Ishikawa (cell line): Measurements from ENCODE around the gene ANKLE1.

Experiments used
- CEBPB ChIP-seq: IDR thresholded peaks from 2 replicates; pipeline ENCODE4 v1.6.1; 2012
- EGR1 ChIP-seq: IDR thresholded peaks from 2 replicates; pipeline ENCODE4 v1.6.1; 2012
- EP300 ChIP-seq: IDR thresholded peaks from 2 replicates; pipeline ENCODE4 v1.6.1; 2012; ENCODE audit warnings: borderline replicate concordance
- FOXM1 ChIP-seq: IDR thresholded peaks from 2 replicates; pipeline ENCODE4 v1.6.1; 2012; ENCODE audit warnings: low read depth, borderline replicate concordance
- MAX ChIP-seq: IDR thresholded peaks from 2 replicates; pipeline ENCODE4 v1.6.1; 2012
- TAF1 ChIP-seq: IDR thresholded peaks from 2 replicates; pipeline ENCODE4 v1.6.1; 2012; ENCODE audit warnings: low read depth, mild to moderate bottlenecking
- TEAD4 ChIP-seq: IDR thresholded peaks from 2 replicates; pipeline ENCODE4 v1.6.1; 2012

- TF ChIP-seq FOXM1 (no peak), CEBPB (no peak), TAF1 (no peak), EGR1 (no peak), TEAD4 (no peak), MAX (no peak), EP300 (no peak)
Measured at GRCh38 chr19:17326595-17326966, 44.9 kb downstream of the ANKLE1 start.
